ENCODE data around the gene RASAL3. TPM values are rescaled to one million over a fixed set of nuclear protein-coding genes. Genes with fewer than 3 reads are reported as not detected.

Gene RASAL3
- total RNA-seq, 4 donors from 2014 or later = 0.33 to 7.0 (median 2.0) TPM

GRCh38 chr19:15450528-15450890 is 13.8 kb downstream of the RASAL3 start:
- TF ChIP-seq CTCF (IDR thresholded peaks at IDR 0.05; ENCODE audit: low read depth) = no peak

GRCh38 chr19:15449620-15450527 is 14.5 kb downstream of the RASAL3 start, which contains the start of gene WIZ:
TSS of gene WIZ (minus strand) at chr19:15449956. CDS start at chr19:15448307, 1,649 bp downstream.
- TF ChIP-seq CTCF (IDR thresholded peaks at IDR 0.05; ENCODE audit: low read depth) = no peak

- no peak for TF ChIP-seq CTCF (IDR thresholded peaks at IDR 0.05; ENCODE audit: low read depth)
Observed at GRCh38 chr19:15448778-15449619, 15.3 kb downstream of the RASAL3 start.

GRCh38 chr19:15448044-15448777 is 16.1 kb downstream of the RASAL3 start:
- TF ChIP-seq CTCF (IDR thresholded peaks at IDR 0.05; ENCODE audit: low read depth) = no peak

GRCh38 chr19:15447057-15447456 is 17.3 kb downstream of the RASAL3 start:
- no peak for TF ChIP-seq CTCF (IDR thresholded peaks at IDR 0.05; ENCODE audit: low read depth)

- no peak for TF ChIP-seq CTCF (IDR thresholded peaks at IDR 0.05; ENCODE audit: low read depth)
Observed at GRCh38 chr19:15445807-15446376, 18.5 kb downstream of the RASAL3 start.

Measured in subcutaneous adipose tissue (tissue), 4 donors.